Mesendoderm (in vitro differentiated cells): ENCODE measurements around the gene CFAP52.
"Not testable (repeated sequence)": the region's sequence is repeated elsewhere in the genome, so short reads cannot be mapped to it uniquely, and the experiment has no call there.

Source experiments
- DNase-seq: peaks from one replicate; pipeline ENCODE4 v3.0.0; 2013
- H2AK5ac ChIP-seq: 2 replicates; pipeline ENCODE4 v1.6.1; 2013; ENCODE audit warnings: low read length, inconsistent platforms
- H2BK120ac ChIP-seq: 2 replicates; pipeline ENCODE4 v1.6.1; 2013; ENCODE audit warnings: low read depth, mild to moderate bottlenecking, low read length, moderate library complexity, mixed read lengths
- H2BK15ac ChIP-seq: replicated peaks from 2 replicates; pipeline ENCODE4 v1.6.1; 2013; ENCODE audit warnings: low read depth, mild to moderate bottlenecking, moderate library complexity
- H2BK5ac ChIP-seq: 2 replicates; pipeline ENCODE4 v1.6.1; 2013; ENCODE audit warnings: low read length, inconsistent platforms
- H3K18ac ChIP-seq: 2 replicates; pipeline ENCODE4 v1.6.1; 2013; ENCODE audit warnings: mild to moderate bottlenecking, low read length, mixed read lengths
- H3K23ac ChIP-seq: one replicate; pipeline ENCODE4 v1.6.1; 2013; ENCODE audit warnings: low read length
- H3K27ac ChIP-seq: 2 replicates; pipeline ENCODE4 v1.5.1; 2013; ENCODE audit warnings: low read depth, mild to moderate bottlenecking, inconsistent platforms, low read length, moderate library complexity
- H3K27me3 ChIP-seq: 2 replicates; pipeline ENCODE4 v1.6.1; 2013; ENCODE audit warnings: low read length, control low read depth, mild to moderate bottlenecking, inconsistent platforms; ENCODE audit not compliant: insufficient read depth, poor library complexity
- H3K36me3 ChIP-seq: 2 replicates; pipeline ENCODE4 v1.6.1; 2013; ENCODE audit warnings: low read length, inconsistent platforms; ENCODE audit not compliant: control insufficient read depth, insufficient read depth
- H3K4ac ChIP-seq: one replicate; pipeline ENCODE4 v1.6.1; 2013; ENCODE audit warnings: low read depth, mild to moderate bottlenecking, low read length, moderate library complexity
- H3K4me1 ChIP-seq: 2 replicates; pipeline ENCODE4 v1.6.1; 2013; ENCODE audit warnings: low read depth, low read length, inconsistent platforms; ENCODE audit not compliant: control insufficient read depth
- H3K4me2 ChIP-seq: 2 replicates; pipeline ENCODE4 v1.6.1; 2013; ENCODE audit warnings: low read length
- H3K4me3 ChIP-seq: 2 replicates; pipeline ENCODE4 v1.5.1; 2013; ENCODE audit warnings: mild to moderate bottlenecking, low read length
- H3K56ac ChIP-seq: one replicate; pipeline ENCODE4 v1.6.1; 2013; ENCODE audit warnings: low read length
- H3K79me1 ChIP-seq: 2 replicates; pipeline ENCODE4 v1.6.1; 2013; ENCODE audit warnings: low read length, inconsistent platforms
- H3K79me2 ChIP-seq: 2 replicates; pipeline ENCODE4 v1.6.1; 2013; ENCODE audit warnings: mild to moderate bottlenecking, low read length; ENCODE audit not compliant: control insufficient read depth, insufficient read depth
- H3K9ac ChIP-seq: 2 replicates; pipeline ENCODE4 v1.6.1; 2013; ENCODE audit warnings: low read length, inconsistent platforms
- H4K5ac ChIP-seq: one replicate; pipeline ENCODE4 v1.6.1; 2013; ENCODE audit warnings: low read length
- H4K8ac ChIP-seq: one replicate; pipeline ENCODE4 v1.6.1; 2013; ENCODE audit warnings: low read depth, mild to moderate bottlenecking, control low read depth, low read length, moderate library complexity
- WGBS: extraction: QIAGEN DNeasy Blood & Tissue Kit; methylation state at CpG from one replicate; pipeline ENCODE4 v1.1.7; 2013; ENCODE audit warnings: low lambda C conversion rate, missing lambda C conversion rate; ENCODE audit not compliant: insufficient coverage; ENCODE audit errors: extremely low coverage; 5-methylcytosine and 5-hydroxymethylcytosine counted together

Gene CFAP52

GRCh38 chr17:9564104-9564503 is 12.3 kb upstream of the CFAP52 start:
- H3K4me1 ChIP-seq: no peaks in the 10 kb centered on the region
- no peak overlapping the region for H2BK5ac ChIP-seq
- no peaks in the 10 kb centered on the region for H3K36me3 ChIP-seq
- no peak overlapping the region for H3K4me3 ChIP-seq
- H2BK15ac ChIP-seq: no peak overlapping the region
- H2AK5ac ChIP-seq: no peak overlapping the region
- no peaks in the 10 kb centered on the region for H3K79me1 ChIP-seq
- no peak overlapping the region for H3K18ac ChIP-seq
- no peak overlapping the region for H3K4me2 ChIP-seq
- H3K27me3 ChIP-seq: no peaks in the 10 kb centered on the region
- H3K79me2 ChIP-seq: no peaks in the 10 kb centered on the region
- no peak overlapping the region for H2BK120ac ChIP-seq
- no peak overlapping the region for H4K8ac ChIP-seq
- no peak overlapping the region for H3K9ac ChIP-seq
- no peak overlapping the region for H4K5ac ChIP-seq
- no peak for DNase-seq
- H3K56ac ChIP-seq: no peak overlapping the region
- H3K27ac ChIP-seq: no peak overlapping the region
- no peak overlapping the region for H3K23ac ChIP-seq
- H3K4ac ChIP-seq: no peak overlapping the region

GRCh38 chr17:9566067-9566466 is 10.4 kb upstream of the CFAP52 start:
- H3K79me2 ChIP-seq: no peaks in the 10 kb centered on the region
- H4K5ac ChIP-seq: no peak overlapping the region
- no peak overlapping the region for H3K56ac ChIP-seq
- H3K23ac ChIP-seq: no peak overlapping the region
- no peaks in the 10 kb centered on the region for H3K4me1 ChIP-seq
- no peaks in the 10 kb centered on the region for H3K79me1 ChIP-seq
- H3K27ac ChIP-seq: no peak overlapping the region
- H2AK5ac ChIP-seq: no peak overlapping the region
- no peak overlapping the region for H2BK5ac ChIP-seq
- H2BK120ac ChIP-seq: no peak overlapping the region
- WGBS: no CpG with 5 or more reads among the region's 7 CpGs
- no peak overlapping the region for H3K4ac ChIP-seq
- no peak for DNase-seq
- H3K27me3 ChIP-seq: no peaks in the 10 kb centered on the region
- no peak overlapping the region for H3K18ac ChIP-seq
- H2BK15ac ChIP-seq: no peak overlapping the region
- no peak overlapping the region for H3K4me3 ChIP-seq
- no peaks in the 10 kb centered on the region for H3K36me3 ChIP-seq
- no peak overlapping the region for H3K4me2 ChIP-seq
- H3K9ac ChIP-seq: no peak overlapping the region
- no peak overlapping the region for H4K8ac ChIP-seq

GRCh38 chr17:9566739-9567138 is 9.7 kb upstream of the CFAP52 start:
- H3K27ac ChIP-seq, H3K79me2 ChIP-seq, H2AK5ac ChIP-seq, H3K23ac ChIP-seq, H3K4me2 ChIP-seq, H4K5ac ChIP-seq, H3K79me1 ChIP-seq, DNase-seq, H3K9ac ChIP-seq, H3K4me3 ChIP-seq, H2BK15ac ChIP-seq, H3K56ac ChIP-seq, H2BK5ac ChIP-seq, H3K18ac ChIP-seq, H3K36me3 ChIP-seq, H3K4ac ChIP-seq, H3K4me1 ChIP-seq, H3K27me3 ChIP-seq, H2BK120ac ChIP-seq, H4K8ac ChIP-seq: not testable (repeated sequence)
- WGBS: no CpG with 5 or more reads among the region's 5 CpGs

DNA sequence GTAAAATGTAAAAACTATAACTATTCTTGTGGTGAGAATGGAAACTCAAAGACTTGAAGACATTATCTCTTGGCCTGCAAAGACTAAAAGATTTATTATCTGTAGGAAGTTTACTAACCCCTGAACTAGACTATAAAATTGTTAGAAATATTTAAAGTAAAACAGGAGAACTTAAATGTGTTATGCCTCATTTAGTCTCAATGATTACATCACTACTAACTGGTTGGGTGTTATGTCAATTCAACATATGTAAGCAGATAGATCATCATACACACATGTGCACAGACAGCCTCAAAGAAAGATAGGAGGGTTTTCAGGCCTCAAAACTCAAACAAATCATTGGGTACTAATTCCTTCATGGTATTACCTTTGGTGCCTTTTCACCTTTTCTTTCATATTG is 8.4 kb upstream of the CFAP52 start:
- DNase-seq: no peak
- Histone ChIP-seq H3K4ac (no peak overlapping the region), H3K4me1 (no peaks in the 10 kb centered on the region), H3K27me3 (no peaks in the 10 kb centered on the region), H4K5ac (no peak overlapping the region), H3K23ac (no peak overlapping the region), H3K4me3 (no peak overlapping the region), H3K27ac (no peak overlapping the region), H4K8ac (no peak overlapping the region), H2BK120ac (no peak overlapping the region), H3K18ac (no peak overlapping the region), H3K36me3 (no peaks in the 10 kb centered on the region), H3K4me2 (no peak overlapping the region), H3K56ac (no peak overlapping the region), H3K79me2 (no peaks in the 10 kb centered on the region), H2AK5ac (no peak overlapping the region), H2BK5ac (no peak overlapping the region), H3K79me1 (no peaks in the 10 kb centered on the region), H2BK15ac (no peak overlapping the region), H3K9ac (no peak overlapping the region)

DNA sequence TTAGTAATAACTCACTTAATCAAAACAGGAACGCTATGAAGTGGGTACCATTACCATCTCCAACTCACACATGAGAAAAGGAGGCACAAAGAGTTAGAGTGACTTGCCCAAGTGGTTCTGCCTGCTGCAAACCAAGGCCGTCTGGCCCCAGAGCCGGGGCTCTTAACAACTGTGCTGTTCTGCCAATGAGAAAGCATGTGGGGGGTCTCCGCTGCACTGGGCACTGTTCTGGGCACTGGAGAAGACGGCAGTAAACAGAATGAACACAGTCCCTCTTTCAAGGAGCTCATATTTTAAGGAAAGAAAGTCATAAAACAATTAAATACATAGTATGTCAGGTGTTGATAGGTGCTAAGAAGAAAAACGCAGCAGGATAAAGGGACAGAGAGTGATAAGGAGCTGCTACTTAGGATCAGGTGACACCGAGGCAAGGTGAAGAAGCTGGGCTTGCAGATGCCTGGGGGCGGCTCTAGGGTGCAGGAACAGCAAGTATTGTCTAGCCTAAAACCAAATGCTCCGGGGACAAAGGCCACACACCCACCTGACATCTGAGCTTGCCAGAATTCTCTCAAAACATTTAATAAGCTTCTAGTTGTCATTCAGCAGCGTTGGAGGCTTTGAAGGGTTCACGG is 7.4 kb upstream of the CFAP52 start:
- no peak overlapping the region for H3K18ac ChIP-seq
- no peak overlapping the region for H3K4me2 ChIP-seq
- no peak overlapping the region for H3K4me3 ChIP-seq
- no peak overlapping the region for H4K5ac ChIP-seq
- H3K56ac ChIP-seq: no peak overlapping the region
- no peak overlapping the region for H3K9ac ChIP-seq
- WGBS: no CpG with 5 or more reads among the region's 11 CpGs
- peak; percentile 8 for DNase-seq
- H3K79me1 ChIP-seq: no peaks in the 10 kb centered on the region
- H3K27me3 ChIP-seq: no peaks in the 10 kb centered on the region
- no peak overlapping the region for H3K27ac ChIP-seq
- H4K8ac ChIP-seq: no peak overlapping the region
- H2BK15ac ChIP-seq: no peak overlapping the region
- H3K36me3 ChIP-seq: no peaks in the 10 kb centered on the region
- no peak overlapping the region for H3K4ac ChIP-seq
- H3K23ac ChIP-seq: no peak overlapping the region
- H3K79me2 ChIP-seq: no peaks in the 10 kb centered on the region
- no peak overlapping the region for H2BK120ac ChIP-seq
- H3K4me1 ChIP-seq: no peaks in the 10 kb centered on the region
- H2AK5ac ChIP-seq: no peak overlapping the region
- H2BK5ac ChIP-seq: no peak overlapping the region

DNA sequence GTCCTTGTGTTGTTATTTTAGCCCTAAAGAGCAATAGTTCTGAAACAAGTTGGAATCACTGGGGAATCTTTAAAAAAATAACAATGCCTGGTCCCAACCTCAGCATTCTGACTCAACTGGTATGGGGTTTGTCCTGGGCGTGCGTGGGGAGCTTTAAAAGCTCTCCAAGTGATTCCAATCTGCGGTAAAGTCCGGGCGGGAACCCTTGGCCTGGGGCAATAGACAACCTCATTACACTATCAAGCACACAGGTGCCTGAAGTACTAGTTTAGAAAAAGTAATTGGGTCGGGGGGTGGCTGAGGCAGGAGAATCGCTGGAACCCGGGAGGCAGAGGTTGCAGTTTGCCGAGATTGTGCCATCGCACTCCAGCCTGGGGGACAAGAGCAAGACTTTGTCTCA is 5.2 kb upstream of the CFAP52 start:
- Histone ChIP-seq H3K4me2 (no peak overlapping the region), H3K27ac (no peak overlapping the region), H3K4me3 (no peak overlapping the region), H4K8ac (no peak overlapping the region), H3K4ac (no peak overlapping the region), H2BK5ac (no peak overlapping the region), H3K9ac (no peak overlapping the region), H3K18ac (no peak overlapping the region), H3K27me3 (no peaks in the 10 kb centered on the region), H3K79me1 (no peaks in the 10 kb centered on the region), H2BK15ac (no peak overlapping the region), H2AK5ac (no peak overlapping the region), H3K56ac (no peak overlapping the region), H3K4me1 (no peaks in the 10 kb centered on the region), H3K79me2 (no peaks in the 10 kb centered on the region), H3K36me3 (no peaks in the 10 kb centered on the region), H4K5ac (no peak overlapping the region), H2BK120ac (no peak overlapping the region), H3K23ac (no peak overlapping the region)
- no CpG with 5 or more reads among the region's 10 CpGs for WGBS
- DNase-seq: no peak
